ENCODE measurements around the gene RAB40A.

Gene RAB40A

DNA sequence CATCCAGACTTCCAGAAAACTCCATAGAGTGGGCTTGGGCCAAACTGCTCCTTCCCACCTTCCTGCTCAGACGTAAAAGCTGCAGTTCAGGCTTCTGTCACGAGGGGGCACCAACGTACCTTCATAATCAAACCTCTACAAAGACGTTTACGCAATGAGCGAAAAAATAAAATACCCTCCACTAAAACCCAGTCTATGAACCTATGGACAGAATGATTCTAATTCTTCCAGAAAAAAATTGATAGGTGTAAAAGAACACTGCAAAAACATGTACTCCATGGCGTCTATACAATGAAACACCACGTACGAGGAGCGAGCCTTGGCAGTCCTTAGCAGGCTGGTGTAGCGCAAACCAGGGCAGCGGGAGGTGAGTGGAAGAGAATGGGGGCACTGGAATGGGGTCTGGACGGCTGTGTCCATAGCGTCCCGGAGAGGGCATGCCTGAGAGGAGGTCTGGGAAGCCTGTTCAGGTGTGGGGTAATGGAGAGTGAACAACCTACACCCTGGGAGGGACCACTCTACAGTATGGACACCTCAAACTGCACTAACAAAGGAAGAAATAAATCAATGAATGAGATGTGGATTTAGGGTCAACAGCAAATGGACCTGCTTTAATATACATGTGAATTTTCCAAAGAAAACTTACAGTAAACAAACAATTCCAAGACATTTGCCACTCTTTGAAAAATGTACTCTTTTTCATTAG is 14.4 kb upstream of the RAB40A start:
- CTCF ChIA-PET = interaction anchor here (0.6 to 3.2 kb wide), 17 partner anchors 12 to 301 kb away, joined by 3 to 10 read pairs (median 4); partner anchors contain the start of gene TCEAL1
- POLR2A ChIA-PET = no interaction called here
- no peak overlapping the region for H3K4me3 ChIP-seq (ENCODE audit: low read depth, low read length)
- no peaks in the 10 kb centered on the region for H3K36me3 ChIP-seq (ENCODE audit: control insufficient read depth in 2 of 2, insufficient read depth in 1 of 2, low read length in 2 of 2)
- H3K27ac ChIP-seq (ENCODE audit: extremely low read depth, low read depth, low read length) = no peak overlapping the region
- peak; percentile 98 for TF ChIP-seq ZNF654 (tag by site-specific recombination; IDR thresholded peaks at IDR 0.05; ENCODE audit: low read depth)
- TF ChIP-seq, protein P1, sequence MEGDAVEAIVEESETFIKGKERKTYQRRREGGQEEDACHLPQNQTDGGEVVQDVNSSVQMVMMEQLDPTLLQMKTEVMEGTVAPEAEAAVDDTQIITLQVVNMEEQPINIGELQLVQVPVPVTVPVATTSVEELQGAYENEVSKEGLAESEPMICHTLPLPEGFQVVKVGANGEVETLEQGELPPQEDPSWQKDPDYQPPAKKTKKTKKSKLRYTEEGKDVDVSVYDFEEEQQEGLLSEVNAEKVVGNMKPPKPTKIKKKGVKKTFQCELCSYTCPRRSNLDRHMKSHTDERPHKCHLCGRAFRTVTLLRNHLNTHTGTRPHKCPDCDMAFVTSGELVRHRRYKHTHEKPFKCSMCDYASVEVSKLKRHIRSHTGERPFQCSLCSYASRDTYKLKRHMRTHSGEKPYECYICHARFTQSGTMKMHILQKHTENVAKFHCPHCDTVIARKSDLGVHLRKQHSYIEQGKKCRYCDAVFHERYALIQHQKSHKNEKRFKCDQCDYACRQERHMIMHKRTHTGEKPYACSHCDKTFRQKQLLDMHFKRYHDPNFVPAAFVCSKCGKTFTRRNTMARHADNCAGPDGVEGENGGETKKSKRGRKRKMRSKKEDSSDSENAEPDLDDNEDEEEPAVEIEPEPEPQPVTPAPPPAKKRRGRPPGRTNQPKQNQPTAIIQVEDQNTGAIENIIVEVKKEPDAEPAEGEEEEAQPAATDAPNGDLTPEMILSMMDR (tag by site-specific recombination; IDR thresholded peaks at IDR 0.05) = peak; percentile 67; the same call in 1 of the 2 replicates
- TF ChIP-seq ZSCAN23 (tag by site-specific recombination; IDR thresholded peaks at IDR 0.05) = no peak
- TF ChIP-seq ZNF660 (tag by site-specific recombination; IDR thresholded peaks at IDR 0.05) = 0 out of 2 replicates have a peak, but pooled peaks have one; percentile 36
- TF ChIP-seq ZNF2 (tag by site-specific recombination; IDR thresholded peaks at IDR 0.05) = 0 out of 2 replicates have a peak, but pooled peaks have one; percentile 30
- TF ChIP-seq ZNF624 (tag by site-specific recombination; IDR thresholded peaks at IDR 0.05) = no peak
- TF ChIP-seq ZNF548 (tag by site-specific recombination; IDR thresholded peaks at IDR 0.05) = no peak
- TF ChIP-seq ZNF529 (tag by site-specific recombination; IDR thresholded peaks at IDR 0.05; ENCODE audit: insufficient replicate concordance) = no peak
- TF ChIP-seq, protein P2, sequence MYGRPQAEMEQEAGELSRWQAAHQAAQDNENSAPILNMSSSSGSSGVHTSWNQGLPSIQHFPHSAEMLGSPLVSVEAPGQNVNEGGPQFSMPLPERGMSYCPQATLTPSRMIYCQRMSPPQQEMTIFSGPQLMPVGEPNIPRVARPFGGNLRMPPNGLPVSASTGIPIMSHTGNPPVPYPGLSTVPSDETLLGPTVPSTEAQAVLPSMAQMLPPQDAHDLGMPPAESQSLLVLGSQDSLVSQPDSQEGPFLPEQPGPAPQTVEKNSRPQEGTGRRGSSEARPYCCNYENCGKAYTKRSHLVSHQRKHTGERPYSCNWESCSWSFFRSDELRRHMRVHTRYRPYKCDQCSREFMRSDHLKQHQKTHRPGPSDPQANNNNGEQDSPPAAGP (tag by site-specific recombination; IDR thresholded peaks at IDR 0.05) = no peak
- no peaks in the 10 kb centered on the region for H3K9me3 ChIP-seq (ENCODE audit: control insufficient read depth, insufficient read depth, low read depth, low read length)
- no peaks in the 10 kb centered on the region for H3K4me1 ChIP-seq (ENCODE audit: control insufficient read depth, insufficient read depth, low read length)

DNA sequence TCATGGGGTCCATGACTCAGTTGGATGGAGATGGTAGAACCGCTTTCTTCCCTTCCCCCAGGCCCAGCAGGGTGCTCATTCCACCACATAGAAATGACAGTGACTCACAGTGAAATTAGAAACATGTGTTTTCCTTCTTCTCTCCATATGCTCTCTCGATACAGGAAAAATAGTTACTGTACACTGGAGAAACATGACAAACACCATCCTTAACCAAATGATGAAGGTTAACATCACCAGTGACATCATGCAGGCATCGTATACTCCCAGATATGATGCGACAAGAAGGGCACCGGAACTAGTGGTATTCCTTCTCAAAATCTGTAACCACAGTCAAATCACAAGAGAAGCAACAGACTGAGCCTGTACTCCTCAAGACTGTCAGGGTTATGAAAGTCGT is 11.7 kb upstream of the RAB40A start:
- Histone ChIP-seq H3K27ac (ENCODE audit: extremely low read depth, low read depth, low read length) (no peak overlapping the region), H3K36me3 (ENCODE audit: control insufficient read depth in 2 of 2, insufficient read depth in 1 of 2, low read length in 2 of 2) (peaks cover 0 to under 1% of the 10 kb centered on the region in 2 experiments; a peak in 1 of 3 replicates), H3K9me3 (ENCODE audit: control insufficient read depth, insufficient read depth, low read depth, low read length) (no peaks in the 10 kb centered on the region), H3K4me3 (ENCODE audit: low read depth, low read length) (no peak overlapping the region), H3K4me1 (ENCODE audit: control insufficient read depth, insufficient read depth, low read length) (no peaks in the 10 kb centered on the region)
- POLR2A ChIA-PET = no interaction called here
- CTCF ChIA-PET = interaction anchor here (1.0 kb wide), 1 partner anchor 243 kb away, joined by 3 read pairs; no protein-coding TSS in a partner anchor
- TF ChIP-seq, protein P3, sequence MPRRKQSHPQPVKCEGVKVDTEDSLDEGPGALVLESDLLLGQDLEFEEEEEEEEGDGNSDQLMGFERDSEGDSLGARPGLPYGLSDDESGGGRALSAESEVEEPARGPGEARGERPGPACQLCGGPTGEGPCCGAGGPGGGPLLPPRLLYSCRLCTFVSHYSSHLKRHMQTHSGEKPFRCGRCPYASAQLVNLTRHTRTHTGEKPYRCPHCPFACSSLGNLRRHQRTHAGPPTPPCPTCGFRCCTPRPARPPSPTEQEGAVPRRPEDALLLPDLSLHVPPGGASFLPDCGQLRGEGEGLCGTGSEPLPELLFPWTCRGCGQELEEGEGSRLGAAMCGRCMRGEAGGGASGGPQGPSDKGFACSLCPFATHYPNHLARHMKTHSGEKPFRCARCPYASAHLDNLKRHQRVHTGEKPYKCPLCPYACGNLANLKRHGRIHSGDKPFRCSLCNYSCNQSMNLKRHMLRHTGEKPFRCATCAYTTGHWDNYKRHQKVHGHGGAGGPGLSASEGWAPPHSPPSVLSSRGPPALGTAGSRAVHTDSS (tag by site-specific recombination; IDR thresholded peaks at IDR 0.05) = no peak
- no peak for TF ChIP-seq ZFP37 (tag by site-specific recombination; IDR thresholded peaks at IDR 0.05)
- no peak for TF ChIP-seq ZNF596 (tag by site-specific recombination; IDR thresholded peaks at IDR 0.05)
- no peak for TF ChIP-seq BCL11B (tag by site-specific recombination; IDR thresholded peaks at IDR 0.05; ENCODE audit: low read depth)
- no peak for TF ChIP-seq ZNF10 (tag by site-specific recombination; IDR thresholded peaks at IDR 0.05)
- TF ChIP-seq ZSCAN23 (tag by site-specific recombination; IDR thresholded peaks at IDR 0.05) = no peak
- TF ChIP-seq, protein P4, sequence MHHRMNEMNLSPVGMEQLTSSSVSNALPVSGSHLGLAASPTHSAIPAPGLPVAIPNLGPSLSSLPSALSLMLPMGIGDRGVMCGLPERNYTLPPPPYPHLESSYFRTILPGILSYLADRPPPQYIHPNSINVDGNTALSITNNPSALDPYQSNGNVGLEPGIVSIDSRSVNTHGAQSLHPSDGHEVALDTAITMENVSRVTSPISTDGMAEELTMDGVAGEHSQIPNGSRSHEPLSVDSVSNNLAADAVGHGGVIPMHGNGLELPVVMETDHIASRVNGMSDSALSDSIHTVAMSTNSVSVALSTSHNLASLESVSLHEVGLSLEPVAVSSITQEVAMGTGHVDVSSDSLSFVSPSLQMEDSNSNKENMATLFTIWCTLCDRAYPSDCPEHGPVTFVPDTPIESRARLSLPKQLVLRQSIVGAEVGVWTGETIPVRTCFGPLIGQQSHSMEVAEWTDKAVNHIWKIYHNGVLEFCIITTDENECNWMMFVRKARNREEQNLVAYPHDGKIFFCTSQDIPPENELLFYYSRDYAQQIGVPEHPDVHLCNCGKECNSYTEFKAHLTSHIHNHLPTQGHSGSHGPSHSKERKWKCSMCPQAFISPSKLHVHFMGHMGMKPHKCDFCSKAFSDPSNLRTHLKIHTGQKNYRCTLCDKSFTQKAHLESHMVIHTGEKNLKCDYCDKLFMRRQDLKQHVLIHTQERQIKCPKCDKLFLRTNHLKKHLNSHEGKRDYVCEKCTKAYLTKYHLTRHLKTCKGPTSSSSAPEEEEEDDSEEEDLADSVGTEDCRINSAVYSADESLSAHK (tag by site-specific recombination; IDR thresholded peaks at IDR 0.05) = no peak
- no peak for TF ChIP-seq HOXD13 (CRISPR knock-in tag; IDR thresholded peaks at IDR 0.05; ENCODE audit: borderline replicate concordance)
- TF ChIP-seq ZNF544 (tag by site-specific recombination; IDR thresholded peaks at IDR 0.05) = no peak
- TF ChIP-seq ZNF133 (tag by site-specific recombination; IDR thresholded peaks at IDR 0.05) = no peak
- no peak for TF ChIP-seq ZNF626 (tag by site-specific recombination; IDR thresholded peaks at IDR 0.05)
- no peak for TF ChIP-seq GLI4 (tag by site-specific recombination; IDR thresholded peaks at IDR 0.05)
- no peak for TF ChIP-seq ZNF174 (tag by site-specific recombination; IDR thresholded peaks at IDR 0.05)
- TF ChIP-seq, protein P5, sequence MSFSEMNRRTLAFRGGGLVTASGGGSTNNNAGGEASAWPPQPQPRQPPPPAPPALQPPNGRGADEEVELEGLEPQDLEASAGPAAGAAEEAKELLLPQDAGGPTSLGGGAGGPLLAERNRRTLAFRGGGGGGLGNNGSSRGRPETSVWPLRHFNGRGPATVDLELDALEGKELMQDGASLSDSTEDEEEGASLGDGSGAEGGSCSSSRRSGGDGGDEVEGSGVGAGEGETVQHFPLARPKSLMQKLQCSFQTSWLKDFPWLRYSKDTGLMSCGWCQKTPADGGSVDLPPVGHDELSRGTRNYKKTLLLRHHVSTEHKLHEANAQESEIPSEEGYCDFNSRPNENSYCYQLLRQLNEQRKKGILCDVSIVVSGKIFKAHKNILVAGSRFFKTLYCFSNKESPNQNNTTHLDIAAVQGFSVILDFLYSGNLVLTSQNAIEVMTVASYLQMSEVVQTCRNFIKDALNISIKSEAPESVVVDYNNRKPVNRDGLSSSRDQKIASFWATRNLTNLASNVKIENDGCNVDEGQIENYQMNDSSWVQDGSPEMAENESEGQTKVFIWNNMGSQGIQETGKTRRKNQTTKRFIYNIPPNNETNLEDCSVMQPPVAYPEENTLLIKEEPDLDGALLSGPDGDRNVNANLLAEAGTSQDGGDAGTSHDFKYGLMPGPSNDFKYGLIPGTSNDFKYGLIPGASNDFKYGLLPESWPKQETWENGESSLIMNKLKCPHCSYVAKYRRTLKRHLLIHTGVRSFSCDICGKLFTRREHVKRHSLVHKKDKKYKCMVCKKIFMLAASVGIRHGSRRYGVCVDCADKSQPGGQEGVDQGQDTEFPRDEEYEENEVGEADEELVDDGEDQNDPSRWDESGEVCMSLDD (tag by site-specific recombination; IDR thresholded peaks at IDR 0.05) = no peak
- no peak for TF ChIP-seq RBAK (tag by site-specific recombination; IDR thresholded peaks at IDR 0.05)
- TF ChIP-seq ZNF558 (tag by site-specific recombination; IDR thresholded peaks at IDR 0.05) = no peak
